22Rv1 (cell line): ENCODE results near the gene ZC3H12C.

ENCODE experiments used
- ZFX ChIP-seq: fragments of 450-650 bp; IDR thresholded peaks from 2 replicates; pipeline ENCODE4 v1.6.1; 2017; ENCODE audit warnings: antibody characterized with exemption, borderline replicate concordance
- TF ChIP-seq, protein P1 (sequence below): fragments of 450-650 bp; IDR thresholded peaks from 2 replicates; pipeline ENCODE4 v1.5.1; 2017; ENCODE audit warnings: mild to moderate bottlenecking

DNA sequence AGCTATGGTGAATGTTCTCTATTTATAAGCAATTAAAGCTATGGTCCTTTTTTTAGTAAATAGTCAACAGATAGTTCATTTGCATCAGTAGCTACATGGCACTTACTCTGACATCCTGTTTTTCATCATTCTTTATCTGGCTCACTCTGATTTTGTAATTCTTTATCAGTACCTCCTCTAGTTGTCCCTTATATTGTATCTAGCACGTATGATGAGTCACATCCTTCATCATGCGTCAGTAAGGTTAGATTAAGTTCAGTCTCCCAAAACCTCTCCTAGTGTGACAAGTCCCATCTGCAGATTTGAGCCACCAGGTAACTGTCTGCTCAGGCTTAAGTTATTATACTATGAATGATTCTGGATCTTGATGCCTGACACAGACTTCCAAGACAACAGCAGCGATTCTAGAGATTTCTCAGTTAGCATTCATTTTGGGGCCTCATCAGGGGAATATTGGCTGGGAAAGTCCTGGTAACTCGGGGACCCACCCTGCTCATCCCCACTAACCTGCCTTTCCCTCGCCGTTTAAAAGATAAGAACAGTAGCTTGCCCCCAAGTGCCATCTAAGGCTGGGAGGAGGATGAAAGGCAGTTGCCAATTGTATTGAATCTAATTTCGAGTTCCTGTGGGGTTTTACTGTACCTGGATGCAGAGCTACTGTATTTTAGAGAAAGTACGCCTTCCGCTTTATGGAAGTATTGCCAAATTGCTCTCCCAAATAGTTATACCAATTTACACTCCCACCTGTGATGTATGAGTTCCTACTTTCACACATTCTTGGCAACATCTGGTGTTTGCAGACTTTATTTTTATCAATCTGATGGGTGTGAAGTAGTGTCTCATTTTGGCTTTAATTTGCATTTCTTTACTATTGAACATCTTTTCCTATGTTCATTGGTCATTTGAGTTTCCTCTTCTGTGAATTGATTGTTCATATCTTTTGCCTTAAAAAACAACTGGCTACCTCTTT is 55.9 kb downstream of the ZC3H12C start:
- TF ChIP-seq, protein P1, sequence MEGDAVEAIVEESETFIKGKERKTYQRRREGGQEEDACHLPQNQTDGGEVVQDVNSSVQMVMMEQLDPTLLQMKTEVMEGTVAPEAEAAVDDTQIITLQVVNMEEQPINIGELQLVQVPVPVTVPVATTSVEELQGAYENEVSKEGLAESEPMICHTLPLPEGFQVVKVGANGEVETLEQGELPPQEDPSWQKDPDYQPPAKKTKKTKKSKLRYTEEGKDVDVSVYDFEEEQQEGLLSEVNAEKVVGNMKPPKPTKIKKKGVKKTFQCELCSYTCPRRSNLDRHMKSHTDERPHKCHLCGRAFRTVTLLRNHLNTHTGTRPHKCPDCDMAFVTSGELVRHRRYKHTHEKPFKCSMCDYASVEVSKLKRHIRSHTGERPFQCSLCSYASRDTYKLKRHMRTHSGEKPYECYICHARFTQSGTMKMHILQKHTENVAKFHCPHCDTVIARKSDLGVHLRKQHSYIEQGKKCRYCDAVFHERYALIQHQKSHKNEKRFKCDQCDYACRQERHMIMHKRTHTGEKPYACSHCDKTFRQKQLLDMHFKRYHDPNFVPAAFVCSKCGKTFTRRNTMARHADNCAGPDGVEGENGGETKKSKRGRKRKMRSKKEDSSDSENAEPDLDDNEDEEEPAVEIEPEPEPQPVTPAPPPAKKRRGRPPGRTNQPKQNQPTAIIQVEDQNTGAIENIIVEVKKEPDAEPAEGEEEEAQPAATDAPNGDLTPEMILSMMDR: no peak
- TF ChIP-seq ZFX: no peak
